ENCODE results near the gene MDM1. TPM values are rescaled to one million over a fixed set of nuclear protein-coding genes. Genes with fewer than 3 reads are reported as not detected.
A peak's percentile ranks its signal among the peaks of the same experiment; 100 is the strongest.

The MDM1 gene
- total RNA-seq, 3 donors from 2014 or later (not counting 1 experiment from before 2014, with no cell fraction given) = 21.3 to 36.2 (median 26.5) TPM

GRCh38 chr12:68334132-68334531 is 2.0 kb upstream of the MDM1 start:
- DNase-seq (peak in 1 of 2 donors; percentile 55), ATAC-seq (peak in 1 of 3 donors; percentile 22)
- peaks cover 42 to 51% of the 10 kb centered on the region in 2 donors for H3K4me1 Mint-ChIP-seq
- no peaks in the 10 kb centered on the region for H3K9me3 Mint-ChIP-seq
- H3K36me3 Mint-ChIP-seq = no peaks in the 10 kb centered on the region
- H3K4me3 ChIP-seq (ENCODE audit: low read length) = no peak overlapping the region
- H3K36me3 ChIP-seq (ENCODE audit: control insufficient read depth, insufficient read depth, low read length) = no peaks in the 10 kb centered on the region
- no peaks in the 10 kb centered on the region for H3K27me3 Mint-ChIP-seq (ENCODE audit: low read depth in 2 of 2)
- TF ChIP-seq CTCF (IDR thresholded peaks at IDR 0.05) = no peak
- H3K27ac Mint-ChIP-seq = peak overlapping the region; percentile 86 to 91
- intact Hi-C loops (cut with micrococcal nuclease) = loop anchor here (5.0 kb wide), 1 partner anchor 92 kb away; no protein-coding TSS in a partner anchor
- H3K9me3 ChIP-seq (ENCODE audit: control insufficient read depth, insufficient read depth, low read length) = no peaks in the 10 kb centered on the region
- 14% methylated on average over 4 of the region's 4 CpGs for WGBS (ENCODE audit: insufficient coverage)
- no peak overlapping the region for H3K27ac ChIP-seq (ENCODE audit: low read length)
- peak overlapping the region; percentile 55 for H3K4me3 Mint-ChIP-seq
- H3K4me1 ChIP-seq (ENCODE audit: control insufficient read depth, insufficient read depth, low read length) = peaks cover 12% of the 10 kb centered on the region
- H3K27me3 ChIP-seq (ENCODE audit: control insufficient read depth, insufficient read depth, low read length) = no peaks in the 10 kb centered on the region

GRCh38 chr12:68332728-68333630 is 817 bp upstream of the MDM1 start:
- TF ChIP-seq CTCF (IDR thresholded peaks at IDR 0.05) = no peak
- H3K27ac Mint-ChIP-seq = peak overlapping the region; percentile 86 to 91
- 46% methylated on average over 13 of the region's 18 CpGs for WGBS (ENCODE audit: insufficient coverage)
- H3K36me3 ChIP-seq (ENCODE audit: control insufficient read depth, insufficient read depth, low read length) = no peaks in the 10 kb centered on the region
- no peaks in the 10 kb centered on the region for H3K9me3 ChIP-seq (ENCODE audit: control insufficient read depth, insufficient read depth, low read length)
- H3K27me3 ChIP-seq (ENCODE audit: control insufficient read depth, insufficient read depth, low read length) = no peaks in the 10 kb centered on the region
- peak overlapping the region; percentile 89 for H3K4me3 Mint-ChIP-seq
- ATAC-seq = no peak
- H3K27me3 Mint-ChIP-seq (ENCODE audit: low read depth in 2 of 2) = no peaks in the 10 kb centered on the region
- H3K4me1 Mint-ChIP-seq = peaks cover 44 to 57% of the 10 kb centered on the region in 2 donors
- intact Hi-C loops (cut with micrococcal nuclease) = loop anchor here (1.0 to 5.0 kb wide), 2 partner anchors 91 to 206 kb away; no protein-coding TSS in a partner anchor
- peak overlapping the region; percentile 72 for H3K4me3 ChIP-seq (ENCODE audit: low read length)
- H3K27ac ChIP-seq (ENCODE audit: low read length) = peak overlapping the region; percentile 71
- no peaks in the 10 kb centered on the region for H3K9me3 Mint-ChIP-seq
- no peak for DNase-seq
- H3K4me1 ChIP-seq (ENCODE audit: control insufficient read depth, insufficient read depth, low read length) = peaks cover 12% of the 10 kb centered on the region
- no peaks in the 10 kb centered on the region for H3K36me3 Mint-ChIP-seq

GRCh38 chr12:68331500-68331868 is 678 bp downstream of the MDM1 start:
- DNase-seq = no peak
- ATAC-seq = no peak
- intact Hi-C loops (cut with micrococcal nuclease) = loop anchor here (5.0 kb wide), 1 partner anchor 89 kb away; no protein-coding TSS in a partner anchor
- no peaks in the 10 kb centered on the region for H3K9me3 ChIP-seq (ENCODE audit: control insufficient read depth, insufficient read depth, low read length)
- no peaks in the 10 kb centered on the region for H3K27me3 ChIP-seq (ENCODE audit: control insufficient read depth, insufficient read depth, low read length)
- peaks cover 4% of the 10 kb centered on the region for H3K36me3 ChIP-seq (ENCODE audit: control insufficient read depth, insufficient read depth, low read length)
- H3K4me1 Mint-ChIP-seq = peaks cover 44 to 57% of the 10 kb centered on the region in 2 donors
- peak overlapping the region; percentile 15 for H3K27ac ChIP-seq (ENCODE audit: low read length)
- peak overlapping the region; percentile 72 for H3K4me3 ChIP-seq (ENCODE audit: low read length)
- H3K4me3 Mint-ChIP-seq = peak overlapping the region; percentile 89
- H3K27ac Mint-ChIP-seq = peak overlapping the region; percentile 86 to 91
- H3K27me3 Mint-ChIP-seq (ENCODE audit: low read depth in 2 of 2) = no peaks in the 10 kb centered on the region
- no peaks in the 10 kb centered on the region for H3K9me3 Mint-ChIP-seq
- peaks cover 12% of the 10 kb centered on the region for H3K4me1 ChIP-seq (ENCODE audit: control insufficient read depth, insufficient read depth, low read length)
- TF ChIP-seq CTCF (IDR thresholded peaks at IDR 0.05) = no peak
- H3K36me3 Mint-ChIP-seq = peaks cover 1% of the 10 kb centered on the region
- WGBS (ENCODE audit: insufficient coverage) = 35% methylated on average over 9 of the region's 9 CpGs

Data from natural killer cell (primary cell).